Suppressor macrophage treated with lipopolysaccharide for 4 hours (primary cell): ENCODE measurements around the gene SP8.
A peak's percentile ranks its signal among the peaks of the same experiment; 100 is the strongest.

ENCODE experiments used
- DNase-seq: peaks from one replicate; pipeline ENCODE4 v3.0.0-alpha.2; 2020

Gene SP8

GRCh38 chr7:20793694-20794394 is 7.2 kb upstream of the SP8 start:
- DNase-seq: no peak

GRCh38 chr7:20793248-20793647 is 6.6 kb upstream of the SP8 start:
- no peak for DNase-seq

GRCh38 chr7:20791538-20792434 is 5.1 kb upstream of the SP8 start:
- DNase-seq: no peak

- DNase-seq: no peak
Observed at GRCh38 chr7:20790375-20790774, 3.7 kb upstream of the SP8 start.

- no peak for DNase-seq
Observed at GRCh38 chr7:20788420-20788990, 1.8 kb upstream of the SP8 start.

- DNase-seq: no peak
Observed at GRCh38 chr7:20787660-20788419, 1.2 kb upstream of the SP8 start.

- no peak for DNase-seq
Observed at GRCh38 chr7:20786421-20786778, 286 bp downstream of the SP8 start.

- DNase-seq: no peak
Observed at GRCh38 chr7:20786049-20786412, 655 bp downstream of the SP8 start.

GRCh38 chr7:20785157-20786048 is 1.3 kb downstream of the SP8 start:
- DNase-seq: peak; percentile 20

GRCh38 chr7:20784388-20785156 is 2.1 kb downstream of the SP8 start:
- DNase-seq: no peak

GRCh38 chr7:20783700-20784387 is 2.8 kb downstream of the SP8 start:
- peak; percentile 41 for DNase-seq

- no peak for DNase-seq
Observed at GRCh38 chr7:20783125-20783699, 3.5 kb downstream of the SP8 start.

GRCh38 chr7:20779041-20779440 is 7.6 kb downstream of the SP8 start:
- no peak for DNase-seq

- peak; percentile 62 for DNase-seq
Observed at GRCh38 chr7:20778063-20778721, 8.5 kb downstream of the SP8 start.

- DNase-seq: no peak
Observed at GRCh38 chr7:20777377-20778062, 9.2 kb downstream of the SP8 start.

GRCh38 chr7:20776942-20777341 is 9.7 kb downstream of the SP8 start:
- no peak for DNase-seq

- DNase-seq: no peak
Observed at GRCh38 chr7:20776214-20776911, 10.3 kb downstream of the SP8 start.

- DNase-seq: no peak
Observed at GRCh38 chr7:20754001-20754400, 32.7 kb downstream of the SP8 start.

- no peak for DNase-seq
Observed at GRCh38 chr7:20749906-20750305, 36.8 kb downstream of the SP8 start.
